Measurements from ENCODE around the gene NDST4. TPM values are rescaled to one million over a fixed set of nuclear protein-coding genes. Genes with fewer than 3 reads are reported as not detected.

NDST4 gene
- total and polyA plus RNA-seq, 11 donors, result not detected

GRCh38 chr4:114811564-114812301 is 301.7 kb downstream of the NDST4 start:
- no peaks in the 10 kb centered on the region for H3K9me3 ChIP-seq
- intact Hi-C loops (cut with DNase I), result no loop called here
- WGBS, 4 donors, result 60 to 73% (median 69%) methylated on average over 4 of the region's 4 CpGs
- ATAC-seq (no peak), DNase-seq (no peak)
- TF ChIP-seq CTCF (IDR thresholded peaks at IDR 0.05) (no peak), POLR2A (IDR thresholded peaks at IDR 0.05) (no peak)
- no peaks in the 10 kb centered on the region for H3K27me3 ChIP-seq
- H3K36me3 ChIP-seq, result no peaks in the 10 kb centered on the region
- no peaks in the 10 kb centered on the region for H3K4me1 ChIP-seq
- H3K27ac ChIP-seq, result no peak overlapping the region
- no peak overlapping the region for H3K4me3 ChIP-seq

- no peak overlapping the region for H3K27ac ChIP-seq
- no peaks in the 10 kb centered on the region for H3K4me1 ChIP-seq
- H3K36me3 ChIP-seq, result no peaks in the 10 kb centered on the region
- intact Hi-C loops (cut with DNase I), result no loop called here
- ATAC-seq (peak in 1 of 4 donors; percentile 33), DNase-seq (no peak)
- H3K27me3 ChIP-seq, result no peaks in the 10 kb centered on the region
- WGBS, 4 donors, result 39 to 47% (median 44%) methylated on average over 14 of the region's 14 CpGs
- TF ChIP-seq CTCF (IDR thresholded peaks at IDR 0.05) (peak; percentile 11 to 63 (median 48)), POLR2A (IDR thresholded peaks at IDR 0.05) (no peak)
- H3K9me3 ChIP-seq, result no peaks in the 10 kb centered on the region
- H3K4me3 ChIP-seq, result no peak overlapping the region
These were observed 305.5 kb downstream of the NDST4 start for GRCh38 chr4:114807759-114808404.

- ATAC-seq (no peak), DNase-seq (no peak)
- Histone ChIP-seq H3K27ac (no peak overlapping the region), H3K27me3 (no peaks in the 10 kb centered on the region), H3K36me3 (no peaks in the 10 kb centered on the region), H3K9me3 (no peaks in the 10 kb centered on the region), H3K4me1 (no peaks in the 10 kb centered on the region), H3K4me3 (no peak overlapping the region)
- no peak for TF ChIP-seq POLR2A (IDR thresholded peaks at IDR 0.05)
- TF ChIP-seq CTCF (IDR thresholded peaks at IDR 0.05), result no peak
- 86 to 94% (median 89%) methylated on average over 8 of the region's 8 CpGs for WGBS, 4 donors
- intact Hi-C loops (cut with DNase I), result no loop called here
These were observed 306.1 kb downstream of the NDST4 start for GRCh38 chr4:114807357-114807756.

GRCh38 chr4:114791976-114792375 is 321.4 kb downstream of the NDST4 start:
- H3K9me3 ChIP-seq, result no peaks in the 10 kb centered on the region
- no peak overlapping the region for H3K4me3 ChIP-seq
- DNase-seq (no peak), ATAC-seq (no peak)
- TF ChIP-seq CTCF (IDR thresholded peaks at IDR 0.05) (no peak), POLR2A (IDR thresholded peaks at IDR 0.05) (no peak)
- no peaks in the 10 kb centered on the region for H3K4me1 ChIP-seq
- H3K27me3 ChIP-seq, result no peaks in the 10 kb centered on the region
- intact Hi-C loops (cut with DNase I), result no loop called here
- no peak overlapping the region for H3K27ac ChIP-seq
- H3K36me3 ChIP-seq, result no peaks in the 10 kb centered on the region
- WGBS, 4 donors, result 78 to 86% (median 82%) methylated on average over 5 of the region's 5 CpGs
